Heart left ventricle (tissue), 16 donors: ENCODE measurements around the gene TMEM138. TPM values are rescaled to one million over a fixed set of nuclear protein-coding genes. Genes with fewer than 3 reads are reported as not detected.

Experiments
- ATAC-seq, 4 donors: fragments of 200-7000 bp; cut with Tn5 transposase; one replicate each; pipeline ENCODE4 v1.9.1; 2020 to 2022; ENCODE audit warnings: moderate library complexity in 4 of 4, mild to moderate bottlenecking in 3 of 4, moderate number of reproducible peaks in 1 of 4
- DNase-seq, 5 donors: peaks; one replicate each; pipeline ENCODE4 v3.0.0-alpha.2; 2020
- H3K27ac ChIP-seq, 12 donors: fragments of 200-600 bp; sonication (generic) in 4 of 12; one replicate each; pipeline versions ENCODE4 v1.5.0 to v1.8.0; 2016 to 2022; ENCODE audit warnings: mild to moderate bottlenecking in 2 of 12
- H3K27me3 ChIP-seq, 9 donors: fragments of 200-600 bp; sonication (generic) in 2 of 9; one replicate each; pipeline versions ENCODE4 v1.5.1 to v1.8.0; 2016 to 2022; ENCODE audit warnings: mild to moderate bottlenecking in 3 of 9
- H3K36me3 ChIP-seq, 9 donors: fragments of 200-600 bp; sonication (generic) in 2 of 9; one replicate each; pipeline versions ENCODE4 v1.5.0 to v1.8.0; 2018 to 2022; ENCODE audit warnings: mild to moderate bottlenecking in 2 of 9
- H3K4me1 ChIP-seq, 12 donors: fragments of 200-600 bp; sonication (generic) in 4 of 12; one replicate each; pipeline versions ENCODE4 v1.5.0 to v1.8.0; 2016 to 2022; ENCODE audit warnings: mild to moderate bottlenecking in 3 of 12
- H3K4me3 ChIP-seq, 12 donors: fragments of 200-600 bp; sonication (generic) in 4 of 12; one replicate each; pipeline versions ENCODE4 v1.5.0 to v1.8.0; 2017 to 2022; ENCODE audit warnings: mild to moderate bottlenecking in 9 of 12, moderate library complexity in 4 of 12
- H3K9me3 ChIP-seq, 12 donors: fragments of 200-600 bp; sonication (generic) in 4 of 12; one replicate each; pipeline versions ENCODE4 v1.5.0 to v1.8.0; 2016 to 2022; ENCODE audit warnings: mild to moderate bottlenecking in 1 of 12
- POLR2A ChIP-seq, 2 donors: fragments of 450-650 bp; IDR thresholded peaks; one replicate each; pipeline ENCODE4 v1.6.1; 2017; ENCODE audit warnings: antibody characterized with exemption in 2 of 2, mild to moderate bottlenecking in 2 of 2, moderate library complexity in 2 of 2
- WGBS, 4 donors: extraction: QIAGEN DNeasy Blood & Tissue Kit in 2 of 4; methylation state at CpG; one replicate each; pipeline versions ENCODE4 v1.1.5 to v1.1.7; 2013 to 2018; 5-methylcytosine and 5-hydroxymethylcytosine counted together
- intact Hi-C, 10 donors: fragments of 100-400 bp; cut with DNase I; formaldehyde crosslinking; loops; one replicate each; pipeline versions ENCODE4 v1.11.1 to v1.14.2; 2022
- polyA plus RNA-seq, 2 donors: library from polyadenylated mRNA; stranded (reverse); fragments of 200-250 nt; gene quantifications; one replicate each; pipeline ENCODE4 v1.2.3, GENCODE V29; 2013
- total RNA-seq, 9 donors: library from RNA; depleted of rRNA in 2 of 9; stranded (reverse); fragments of >200 nt in 2 of 9; fragmentation: NEBNext Ultra II Directional in 3 of 9; extraction: Animal tissue kit (Norgen Biotek cat#: 25700) in 3 of 9; gene quantifications; one replicate each; pipeline versions ENCODE4 v1.1.0 to v1.2.4, GENCODE V29; 2016 to 2023
- TF ChIP-seq, protein P1 (sequence below), 12 donors: fragments of 200-600 bp; sonication (generic) in 4 of 12; IDR thresholded peaks; one replicate each; pipeline versions ENCODE4 v1.5.0 to v1.8.0; 2018 to 2022; ENCODE audit warnings: antibody characterized with exemption in 12 of 12, mild to moderate bottlenecking in 5 of 12
- donor health status: ischemic (EF 13 %, LVEDD 7.1; RV severe dilation, severe dysfunction).
- donor health status: healthy with polysubstance abuse.
- donor health status: DM: no; HTN: yes; CAD: no.
- donor health status: DM: no; HTN: no; CAD: no.
- donor health status: ischemic (EF 25% LVEDD 6.9; RV normal size, moderate dysfunction).
- donor health status: ischemic (EF 25% LVEDD 5.7; RV mildly dilated, moderate dysfunction).
- donor health status: healthy.
- donor health status: DM: yes; HTN: yes; CAD: no.
- donor health status: ischemic (EF 35%, LVEDD 5.7; RV mildly dilated, moderate dysfunction).
- donor health status: nonischemic (EF 11% LVEDD 7.7; RV severe dilation, severe dysfunction).
- donor health status: DM: yes; HTN: yes; CAD: no.
- donor health status: PGD.
- donor health status: ischemic (EF 29% LVEDD 5.4; RV normal size, mild dysfunction).
- donor health status: nonischemic (EF 23%, LVEDD 6.1; RV moderate dilation, normal function).

Gene TMEM138
- total and polyA plus RNA-seq, 11 donors: 15.7 to 29.3 (median 19.2) TPM

DNA sequence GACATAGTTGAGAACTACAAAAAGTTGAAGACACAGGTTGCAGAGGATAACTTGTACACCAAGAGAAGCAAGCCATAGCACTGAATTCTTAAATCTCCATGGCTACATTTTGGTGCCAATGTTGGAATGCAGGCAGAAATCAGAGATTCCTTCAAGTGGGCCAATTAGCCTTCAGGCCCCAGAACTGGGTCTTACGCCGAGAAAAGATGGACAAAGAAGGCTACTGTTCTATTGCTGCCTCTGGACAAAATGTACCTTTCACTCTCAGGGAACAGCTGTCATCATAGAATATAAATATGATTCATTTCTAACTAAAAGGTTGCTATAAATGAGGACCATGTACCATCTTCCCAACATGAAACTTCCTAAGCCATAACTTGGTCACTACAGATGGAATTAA lies 43.9 kb downstream of the TMEM138 start:
- no peaks in the 10 kb centered on the region for H3K9me3 ChIP-seq
- WGBS, 4 donors: 92 to 95% (median 92%) methylated on average over 2 of the region's 2 CpGs
- H3K27me3 ChIP-seq: no peaks in the 10 kb centered on the region
- no peaks in the 10 kb centered on the region for H3K4me1 ChIP-seq
- no peak overlapping the region for H3K4me3 ChIP-seq
- DNase-seq: no peak
- H3K36me3 ChIP-seq: peaks cover 0 to 100% (median 98%) of the 10 kb centered on the region in 9 donors
- no peak for ATAC-seq
- intact Hi-C loops: no loop called here
- TF ChIP-seq POLR2A (IDR thresholded peaks at IDR 0.05): no peak
- TF ChIP-seq, protein P1, sequence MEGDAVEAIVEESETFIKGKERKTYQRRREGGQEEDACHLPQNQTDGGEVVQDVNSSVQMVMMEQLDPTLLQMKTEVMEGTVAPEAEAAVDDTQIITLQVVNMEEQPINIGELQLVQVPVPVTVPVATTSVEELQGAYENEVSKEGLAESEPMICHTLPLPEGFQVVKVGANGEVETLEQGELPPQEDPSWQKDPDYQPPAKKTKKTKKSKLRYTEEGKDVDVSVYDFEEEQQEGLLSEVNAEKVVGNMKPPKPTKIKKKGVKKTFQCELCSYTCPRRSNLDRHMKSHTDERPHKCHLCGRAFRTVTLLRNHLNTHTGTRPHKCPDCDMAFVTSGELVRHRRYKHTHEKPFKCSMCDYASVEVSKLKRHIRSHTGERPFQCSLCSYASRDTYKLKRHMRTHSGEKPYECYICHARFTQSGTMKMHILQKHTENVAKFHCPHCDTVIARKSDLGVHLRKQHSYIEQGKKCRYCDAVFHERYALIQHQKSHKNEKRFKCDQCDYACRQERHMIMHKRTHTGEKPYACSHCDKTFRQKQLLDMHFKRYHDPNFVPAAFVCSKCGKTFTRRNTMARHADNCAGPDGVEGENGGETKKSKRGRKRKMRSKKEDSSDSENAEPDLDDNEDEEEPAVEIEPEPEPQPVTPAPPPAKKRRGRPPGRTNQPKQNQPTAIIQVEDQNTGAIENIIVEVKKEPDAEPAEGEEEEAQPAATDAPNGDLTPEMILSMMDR (IDR thresholded peaks at IDR 0.05): no peak
- H3K27ac ChIP-seq: peak overlapping the region in 1 of 12 donors; percentile 42

- no peak overlapping the region for H3K27ac ChIP-seq
- H3K27me3 ChIP-seq: no peaks in the 10 kb centered on the region
- DNase-seq (no peak), ATAC-seq (no peak)
- H3K36me3 ChIP-seq: peaks cover 3 to 100% (median 99%) of the 10 kb centered on the region in 9 donors
- H3K4me3 ChIP-seq: no peak overlapping the region
- intact Hi-C loops: no loop called here
- no peaks in the 10 kb centered on the region for H3K4me1 ChIP-seq
- H3K9me3 ChIP-seq: no peaks in the 10 kb centered on the region
- 89 to 98% (median 93%) methylated on average over 5 of the region's 5 CpGs for WGBS, 4 donors
- TF ChIP-seq POLR2A (IDR thresholded peaks at IDR 0.05): no peak
- TF ChIP-seq, protein P1 (IDR thresholded peaks at IDR 0.05): no peak
Measured at GRCh38 chr11:61406991-61407728, 45.0 kb downstream of the TMEM138 start.

DNA sequence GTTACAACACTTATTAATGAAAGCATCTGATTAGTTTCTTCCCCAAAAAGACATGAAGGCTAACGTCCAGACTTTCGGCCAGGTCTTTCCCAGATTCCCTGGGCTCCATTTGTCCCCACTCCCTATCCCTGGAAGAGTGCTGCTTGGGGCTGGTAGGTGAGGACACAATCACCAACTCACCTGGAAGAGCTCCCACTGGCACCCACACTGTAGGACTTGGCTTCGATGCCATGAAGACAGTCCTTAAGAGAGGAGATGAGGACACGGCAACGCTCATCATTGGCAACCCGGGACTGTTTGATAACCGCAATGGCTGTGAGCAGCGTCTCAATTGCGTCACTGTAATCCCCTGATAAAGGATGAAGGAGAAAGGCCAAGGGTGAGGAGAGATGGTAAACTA lies 49.4 kb downstream of the TMEM138 start:
- Histone ChIP-seq H3K27me3 (no peaks in the 10 kb centered on the region), H3K27ac (no peak overlapping the region), H3K4me1 (peaks cover 0 to 1% (median 0%) of the 10 kb centered on the region in 12 donors), H3K9me3 (no peaks in the 10 kb centered on the region), H3K36me3 (peaks cover 3 to 100% (median 100%) of the 10 kb centered on the region in 9 donors), H3K4me3 (no peak overlapping the region)
- no peak for TF ChIP-seq POLR2A (IDR thresholded peaks at IDR 0.05)
- TF ChIP-seq, protein P1 (IDR thresholded peaks at IDR 0.05): no peak
- no peak for DNase-seq
- intact Hi-C loops: no loop called here
- ATAC-seq: no peak
- WGBS, 4 donors: 78 to 84% (median 81%) methylated on average over 9 of the region's 9 CpGs

DNA sequence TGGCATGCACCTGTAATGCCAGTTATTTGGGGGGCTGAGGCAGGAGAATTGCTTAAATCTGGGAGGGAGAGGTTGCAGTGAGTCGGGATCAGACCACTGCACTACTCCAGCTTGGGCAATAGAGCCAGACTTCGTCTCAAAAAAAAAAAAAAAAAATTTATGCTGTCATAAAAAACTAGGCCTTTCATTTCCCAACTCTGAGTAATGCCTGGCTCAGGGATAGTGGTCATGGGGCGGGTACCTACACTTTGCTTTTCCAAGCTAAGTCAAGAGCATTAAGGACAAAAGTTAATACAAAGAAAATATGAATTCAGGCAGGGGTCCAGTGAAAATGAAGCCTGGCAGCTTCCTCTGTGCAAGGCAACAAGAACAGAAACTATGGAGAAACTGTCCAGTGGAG lies 51.3 kb downstream of the TMEM138 start:
- H3K9me3 ChIP-seq: no peaks in the 10 kb centered on the region
- intact Hi-C loops: no loop called here
- no peak overlapping the region for H3K4me3 ChIP-seq
- H3K27me3 ChIP-seq: no peaks in the 10 kb centered on the region
- H3K4me1 ChIP-seq: peaks cover 0 to 18% (median 7%) of the 10 kb centered on the region in 12 donors
- DNase-seq (no peak), ATAC-seq (no peak)
- H3K27ac ChIP-seq: no peak overlapping the region
- H3K36me3 ChIP-seq: peaks cover 3 to 100% (median 100%) of the 10 kb centered on the region in 9 donors
- TF ChIP-seq, protein P1 (IDR thresholded peaks at IDR 0.05): no peak
- TF ChIP-seq POLR2A (IDR thresholded peaks at IDR 0.05): no peak
- WGBS, 4 donors: 83 to 88% (median 85%) methylated on average over 3 of the region's 3 CpGs
